HepG2 (cell line): ENCODE results near the gene VSX1. TPM values are rescaled to one million over a fixed set of nuclear protein-coding genes. Genes with fewer than 3 reads are reported as not detected.

Experiments
- AGO2 ChIP-seq: fragments of 200-400 bp; formaldehyde crosslinking; optimal IDR thresholded peaks from 2 replicates; pipeline ENCODE3; 2017; ENCODE audit warnings: mild to moderate bottlenecking, low read depth, low read length, moderate library complexity
- BCLAF1 ChIP-seq: fragments of 450-650 bp; IDR thresholded peaks from 2 replicates; pipeline ENCODE4 v1.6.1; 2017; ENCODE audit warnings: mild to moderate bottlenecking
- ELF1 ChIP-seq: sonication (generic); formaldehyde crosslinking; IDR thresholded peaks from 2 replicates; pipeline ENCODE4 v1.4.0; 2020; ENCODE audit warnings: missing genetic modification reagents
- FOSL2 ChIP-seq: sonication (generic); formaldehyde crosslinking; IDR thresholded peaks from 2 replicates; pipeline ENCODE4 v1.4.0; 2020; ENCODE audit warnings: missing genetic modification reagents
- HDAC1 ChIP-seq: sonication (generic); formaldehyde crosslinking; IDR thresholded peaks from 2 replicates; pipeline ENCODE4 v1.5.1; 2020; ENCODE audit warnings: mild to moderate bottlenecking, missing genetic modification reagents
- HMGXB4 ChIP-seq, 2 experiments: sonication (generic) in 1 of 2; formaldehyde crosslinking in 1 of 2; IDR thresholded peaks; 2 replicates each; pipeline versions ENCODE4 v1.4.0 to v1.6.1; 2018 to 2020; ENCODE audit warnings: missing genetic modification reagents in 2 of 2, borderline replicate concordance in 1 of 2, low read depth in 1 of 2, mild to moderate bottlenecking in 1 of 2, missing biosample characterization in 1 of 2
- MIER3 ChIP-seq: IDR thresholded peaks from 2 replicates; pipeline ENCODE4 v1.6.1; 2016; ENCODE audit warnings: missing compliant biosample characterization, borderline replicate concordance
- NRL ChIP-seq: sonication (generic); formaldehyde crosslinking; IDR thresholded peaks from 2 replicates; pipeline ENCODE4 v1.5.0; 2020; ENCODE audit warnings: missing genetic modification reagents, mild to moderate bottlenecking, moderate library complexity, borderline replicate concordance
- PATZ1 ChIP-seq: sonication (generic); formaldehyde crosslinking; IDR thresholded peaks from 2 replicates; pipeline ENCODE4 v1.4.0; 2020; ENCODE audit warnings: missing genetic modification reagents
- SATB2 ChIP-seq: sonication (generic); formaldehyde crosslinking; IDR thresholded peaks from 2 replicates; pipeline ENCODE4 v1.5.0; 2020; ENCODE audit warnings: missing genetic modification reagents
- SNRNP70 ChIP-seq: fragments of 200-400 bp; formaldehyde crosslinking; IDR thresholded peaks from 2 replicates; pipeline ENCODE4 v1.6.1; 2017; ENCODE audit warnings: mild to moderate bottlenecking, low read depth, low read length, moderate library complexity
- TAF15 ChIP-seq: fragments of 200-400 bp; formaldehyde crosslinking; IDR thresholded peaks from one replicate; pipeline ENCODE4 v1.6.1; 2018; ENCODE audit warnings: mild to moderate bottlenecking, low read depth, low read length; ENCODE audit not compliant: poor library complexity, severe bottlenecking
- TBX2 ChIP-seq: sonication (generic); formaldehyde crosslinking; IDR thresholded peaks from 2 replicates; pipeline ENCODE4 v1.5.0; 2020; ENCODE audit warnings: missing genetic modification reagents, mild to moderate bottlenecking, borderline replicate concordance
- U2AF1 ChIP-seq: fragments of 200-400 bp; formaldehyde crosslinking; optimal IDR thresholded peaks from 2 replicates; pipeline ENCODE3; 2017; ENCODE audit warnings: mild to moderate bottlenecking, low read depth, low read length
- WIZ ChIP-seq: sonication (generic); formaldehyde crosslinking; IDR thresholded peaks from 2 replicates; pipeline ENCODE4 v1.5.1; 2020; ENCODE audit warnings: mild to moderate bottlenecking, missing genetic modification reagents
- YEATS2 ChIP-seq: sonication (generic); formaldehyde crosslinking; IDR thresholded peaks from 2 replicates; pipeline ENCODE4 v1.4.0; 2020; ENCODE audit warnings: missing genetic modification reagents, borderline replicate concordance
- ZBTB7B ChIP-seq: sonication (generic); formaldehyde crosslinking; IDR thresholded peaks from 2 replicates; pipeline ENCODE4 v1.4.0; 2020; ENCODE audit warnings: missing genetic modification reagents
- ZFX ChIP-seq: sonication (generic); formaldehyde crosslinking; IDR thresholded peaks from 2 replicates; pipeline ENCODE4 v1.4.0; 2020; ENCODE audit warnings: mild to moderate bottlenecking, low read depth, missing genetic modification reagents, moderate library complexity
- ZMYM4 ChIP-seq: sonication (generic); formaldehyde crosslinking; IDR thresholded peaks from 2 replicates; pipeline ENCODE4 v1.8.1; 2023; ENCODE audit warnings: mild to moderate bottlenecking, missing genetic modification reagents
- ZNF414 ChIP-seq: sonication (generic); formaldehyde crosslinking; IDR thresholded peaks from 2 replicates; pipeline ENCODE4 v1.5.0; 2020; ENCODE audit warnings: missing genetic modification reagents
- ZNF558 ChIP-seq: sonication (generic); formaldehyde crosslinking; IDR thresholded peaks from 2 replicates; pipeline ENCODE4 v1.9.0; 2022; ENCODE audit warnings: mild to moderate bottlenecking, missing genetic modification reagents, borderline replicate concordance
- ZNF678 ChIP-seq: sonication (generic); formaldehyde crosslinking; IDR thresholded peaks from 2 replicates; pipeline ENCODE4 v1.4.0; 2020; ENCODE audit warnings: mild to moderate bottlenecking, missing genetic modification reagents
- ZSCAN20 ChIP-seq: sonication (generic); formaldehyde crosslinking; IDR thresholded peaks from 2 replicates; pipeline ENCODE4 v1.4.0; 2020; ENCODE audit warnings: missing genetic modification reagents, mild to moderate bottlenecking, borderline replicate concordance
- polyA plus RNA-seq, 8 experiments: library from polyadenylated mRNA; depleted of rRNA in 3 of 8; stranded (reverse) in 7 of 8; unstranded in 1 of 8; fragments of >200 nt; fragmentation: Illumina TruSeq in 4 of 8; extraction: Trizol in 4 of 8; gene quantifications; 2 replicates each; pipeline versions ENCODE4 v1.2.1 to v1.2.3, GENCODE V29; 2011 to 2016; ENCODE audit warnings: low read depth in 4 of 8, missing spikeins in 1 of 8, mixed read lengths in 1 of 8; ENCODE audit not compliant: insufficient read depth in 1 of 8
- total RNA-seq, 5 experiments: library from RNA; depleted of rRNA; stranded (reverse); fragments of >200 nt; fragmentation: Illumina TruSeq; extraction: Trizol; gene quantifications; 2 replicates each; pipeline ENCODE4 v1.2.3, GENCODE V29; 2016; ENCODE audit warnings: low read depth in 1 of 5

The VSX1 gene
- total and polyA plus RNA-seq, 2 of the 13 experiments (the other 11 are each of a cell fraction or from before 2014, with no cell fraction given): 0.04 TPM; not detected in 1

GRCh38 chr20:25030007-25030648 is 51.8 kb downstream of the VSX1 start (continued):
- TF ChIP-seq HMGXB4 (CRISPR knock-in tag; IDR thresholded peaks at IDR 0.05; ENCODE audit: borderline replicate concordance in 1 of 2, low read depth in 1 of 2) (0 out of 4 replicates have a peak, but pooled peaks of 1 of the 2 experiments have one; percentile 44), ZSCAN20 (CRISPR knock-in tag) (no peak), SNRNP70 (no peak), ZFX (CRISPR knock-in tag) (0 out of 2 replicates have a peak, but pooled peaks have one; percentile 28), TAF15 (no peak), FOSL2 (CRISPR knock-in tag) (0 out of 2 replicates have a peak, but pooled peaks have one; percentile 12), PATZ1 (CRISPR knock-in tag) (peak; percentile 37), BCLAF1 (no peak), ZNF414 (CRISPR knock-in tag) (no peak), YEATS2 (no peak), ZBTB7B (CRISPR knock-in tag) (peak; percentile 77), HDAC1 (CRISPR knock-in tag) (no peak), SATB2 (CRISPR knock-in tag) (no peak), ZNF678 (CRISPR knock-in tag) (no peak), U2AF1 (no peak), ZMYM4 (CRISPR knock-in tag) (no peak), WIZ (CRISPR knock-in tag) (no peak), NRL (CRISPR knock-in tag) (0 out of 2 replicates have a peak, but pooled peaks have one; percentile 15), MIER3 (CRISPR knock-in tag) (0 out of 2 replicates have a peak, but pooled peaks have one; percentile 24), ZNF558 (CRISPR knock-in tag) (no peak), ELF1 (CRISPR knock-in tag) (peak; percentile 19; the same call in 1 of the 2 replicates), TBX2 (CRISPR knock-in tag) (peak; percentile 45; the same call in 1 of the 2 replicates), AGO2 (no peak)
